ENCODE results near the gene RGS7. TPM values are rescaled to one million over a fixed set of nuclear protein-coding genes. Genes with fewer than 3 reads are reported as not detected.

Gene RGS7
- total RNA-seq, 2 experiments from 2014 or later = not detected

DNA sequence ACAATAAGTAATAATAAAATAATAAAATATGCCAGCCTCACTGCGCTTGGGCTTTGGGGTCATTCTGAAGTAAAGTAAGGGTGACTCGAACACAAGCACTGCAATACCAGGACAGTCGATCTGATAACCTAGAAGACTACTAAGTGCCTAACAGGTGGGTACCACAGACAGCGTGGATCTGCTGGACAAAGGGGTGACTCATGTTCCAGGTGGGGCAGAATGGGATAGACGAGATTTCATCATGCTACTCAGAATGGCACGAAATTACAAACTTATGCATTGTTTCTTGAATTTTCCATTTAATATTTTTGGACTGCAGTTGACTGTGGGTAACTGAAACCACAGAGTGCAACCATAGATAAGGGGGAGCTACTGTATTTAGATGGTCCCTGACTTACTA lies 523.9 kb downstream of the RGS7 start:
- no peak overlapping the region for H3K27ac Mint-ChIP-seq
- CTCF ChIA-PET = no interaction called here

GRCh38 chr1:240831922-240832321 lies 525.1 kb downstream of the RGS7 start:
- Histone ChIP-seq H3K4me1 (ENCODE audit: insufficient read depth, low read length) (no peaks in the 10 kb centered on the region), H3K4me3 (ENCODE audit: low read length) (no peak overlapping the region), H3K36me3 (ENCODE audit: insufficient read depth, low read length) (no peaks in the 10 kb centered on the region), H3K27me3 (ENCODE audit: control insufficient read depth in 1 of 2, insufficient read depth in 2 of 2, low read length in 2 of 2) (no peaks in the 10 kb centered on the region), H3K27ac (ENCODE audit: low read depth in 1 of 2, low read length in 2 of 2) (no peak overlapping the region), H3K9me3 (ENCODE audit: control insufficient read depth in 1 of 2, insufficient read depth in 1 of 2, low read length in 2 of 2) (peaks cover 0 to 4% of the 10 kb centered on the region in 2 experiments)
- DNase-seq (no peak), ATAC-seq (ENCODE audit: poor library complexity) (no peak)
- POLR2A ChIA-PET = no interaction called here
- no peaks in the 10 kb centered on the region for H3K4me1 Mint-ChIP-seq (ENCODE audit: low read depth)
- intact Hi-C loops (cut with DNase I, micrococcal nuclease) = no loop called here
- H3K27me3 Mint-ChIP-seq = no peaks in the 10 kb centered on the region
- H3K36me3 Mint-ChIP-seq (ENCODE audit: low read depth) = no peaks in the 10 kb centered on the region
- CTCF ChIA-PET = no interaction called here
- H3K27ac Mint-ChIP-seq = no peak overlapping the region
- H3K4me3 Mint-ChIP-seq = no peak overlapping the region
- peaks cover 9% of the 10 kb centered on the region for H3K9me3 Mint-ChIP-seq
- no peak for TF ChIP-seq CTCF (IDR thresholded peaks at IDR 0.05)

More for the DNA sequence above, 523.9 kb downstream of the RGS7 start:
- DNase-seq (no peak), ATAC-seq (ENCODE audit: poor library complexity) (no peak)
- POLR2A ChIA-PET = no interaction called here
- H3K4me3 ChIP-seq (ENCODE audit: low read length) = no peak overlapping the region
- H3K27ac ChIP-seq (ENCODE audit: low read depth in 1 of 2, low read length in 2 of 2) = no peak overlapping the region
- no peaks in the 10 kb centered on the region for H3K4me1 ChIP-seq (ENCODE audit: insufficient read depth, low read length)
- H3K9me3 ChIP-seq (ENCODE audit: control insufficient read depth in 1 of 2, insufficient read depth in 1 of 2, low read length in 2 of 2) = peaks cover 0 to 4% of the 10 kb centered on the region in 2 experiments
- Mint-ChIP-seq H3K9me3 (peaks cover 11% of the 10 kb centered on the region), H3K36me3 (ENCODE audit: low read depth) (no peaks in the 10 kb centered on the region), H3K4me3 (no peak overlapping the region), H3K27me3 (no peaks in the 10 kb centered on the region), H3K4me1 (ENCODE audit: low read depth) (no peaks in the 10 kb centered on the region)
- H3K27me3 ChIP-seq (ENCODE audit: control insufficient read depth in 1 of 2, insufficient read depth in 2 of 2, low read length in 2 of 2) = no peaks in the 10 kb centered on the region
- intact Hi-C loops (cut with DNase I, micrococcal nuclease) = no loop called here
- H3K36me3 ChIP-seq (ENCODE audit: insufficient read depth, low read length) = no peaks in the 10 kb centered on the region
- TF ChIP-seq CTCF (IDR thresholded peaks at IDR 0.05) = no peak

DNA sequence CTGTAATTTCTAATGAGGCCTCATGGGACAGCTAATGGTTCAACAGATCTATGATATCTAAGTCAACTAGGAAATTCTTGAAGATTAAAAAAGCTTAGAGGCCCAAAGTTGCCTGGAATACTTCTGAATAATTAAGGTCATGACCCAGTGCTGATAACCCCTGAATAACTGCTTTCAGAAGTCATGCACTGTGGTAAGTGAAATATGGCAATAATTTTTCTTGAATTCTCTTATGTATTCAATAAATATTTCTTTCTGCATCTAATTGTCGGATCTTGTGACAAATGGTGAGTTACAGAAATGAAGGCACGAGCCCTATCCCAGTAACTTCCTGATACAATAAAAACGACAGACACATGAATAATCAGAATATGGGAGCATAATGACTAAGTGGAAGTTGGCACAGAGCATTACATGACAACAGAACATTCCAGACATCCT lies 525.8 kb downstream of the RGS7 start:
- CTCF ChIA-PET = no interaction called here
- no peak for ATAC-seq (ENCODE audit: poor library complexity)

More for the DNA sequence above, 525.8 kb downstream of the RGS7 start:
- no peaks in the 10 kb centered on the region for H3K27me3 Mint-ChIP-seq
- POLR2A ChIA-PET = no interaction called here
- H3K9me3 Mint-ChIP-seq = peaks cover 4% of the 10 kb centered on the region
- no peak for TF ChIP-seq CTCF (IDR thresholded peaks at IDR 0.05)
- H3K27ac ChIP-seq (ENCODE audit: low read depth in 1 of 2, low read length in 2 of 2) = no peak overlapping the region
- peaks cover 0 to 4% of the 10 kb centered on the region in 2 experiments for H3K9me3 ChIP-seq (ENCODE audit: control insufficient read depth in 1 of 2, insufficient read depth in 1 of 2, low read length in 2 of 2)
- no peaks in the 10 kb centered on the region for H3K36me3 ChIP-seq (ENCODE audit: insufficient read depth, low read length)
- no peak overlapping the region for H3K4me3 Mint-ChIP-seq
- H3K4me1 Mint-ChIP-seq (ENCODE audit: low read depth) = no peaks in the 10 kb centered on the region
- intact Hi-C loops (cut with DNase I, micrococcal nuclease) = no loop called here
- H3K4me3 ChIP-seq (ENCODE audit: low read length) = no peak overlapping the region
- H3K36me3 Mint-ChIP-seq (ENCODE audit: low read depth) = no peaks in the 10 kb centered on the region
- H3K27me3 ChIP-seq (ENCODE audit: control insufficient read depth in 1 of 2, insufficient read depth in 2 of 2, low read length in 2 of 2) = no peaks in the 10 kb centered on the region
- no peaks in the 10 kb centered on the region for H3K4me1 ChIP-seq (ENCODE audit: insufficient read depth, low read length)
- H3K27ac Mint-ChIP-seq = no peak overlapping the region
- no peak for DNase-seq
